Measurements from ENCODE around the gene ARG2. TPM values are rescaled to one million over a fixed set of nuclear protein-coding genes. Genes with fewer than 3 reads are reported as not detected.

The ARG2 gene
- total and polyA plus RNA-seq, 4 donors: 0.08 to 3.1 (median 0.59) TPM

DNA sequence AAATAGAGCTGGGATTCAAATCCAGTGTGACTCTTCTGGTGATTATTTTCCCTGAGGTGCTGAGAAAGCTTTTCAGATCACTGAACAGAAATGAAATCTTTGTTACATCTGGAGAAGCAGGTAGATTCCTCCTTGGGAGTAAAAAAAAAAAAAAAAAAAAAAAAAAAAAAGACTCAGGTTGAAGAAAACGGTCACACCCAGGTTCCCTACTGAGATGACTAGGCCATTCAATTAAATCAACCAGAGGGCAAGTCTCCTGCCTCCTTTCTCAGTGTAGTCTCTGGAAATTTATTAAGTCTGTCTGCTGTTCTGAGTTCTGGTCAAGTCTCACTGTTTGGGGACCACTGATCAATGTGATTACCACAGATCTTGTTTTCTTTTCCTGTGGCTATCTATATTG, 24.0 kb downstream of the ARG2 start:
- DNase-seq (ENCODE audit: low spot score): no peak
- H3K36me3 ChIP-seq (ENCODE audit: control insufficient read depth in 4 of 4, insufficient read depth in 3 of 4, low read depth in 1 of 4, low read length in 3 of 4): peaks cover 2 to 15% (median 12%) of the 10 kb centered on the region in 4 donors
- no peaks in the 10 kb centered on the region for H3K4me1 ChIP-seq (ENCODE audit: control insufficient read depth in 4 of 4, insufficient read depth in 4 of 4, low read length in 3 of 4)
- H3K9me3 ChIP-seq (ENCODE audit: control insufficient read depth in 4 of 4, low read length in 3 of 4): no peaks in the 10 kb centered on the region
- no peak overlapping the region for H3K9ac ChIP-seq (ENCODE audit: low read depth in 1 of 2, low read length in 2 of 2)
- H3K4me3 ChIP-seq (ENCODE audit: low read depth in 1 of 3, low read length in 3 of 3): no peak overlapping the region
- TF ChIP-seq RAD21 (IDR thresholded peaks at IDR 0.05): no peak
- H3K27me3 ChIP-seq (ENCODE audit: control insufficient read depth in 4 of 4, insufficient read depth in 4 of 4, low read length in 3 of 4): no peaks in the 10 kb centered on the region
- WGBS: 72% methylated on average over 1 of the region's 1 CpG
- no peak overlapping the region for H3K27ac ChIP-seq (ENCODE audit: low read depth in 1 of 2, low read length in 2 of 2)

DNA sequence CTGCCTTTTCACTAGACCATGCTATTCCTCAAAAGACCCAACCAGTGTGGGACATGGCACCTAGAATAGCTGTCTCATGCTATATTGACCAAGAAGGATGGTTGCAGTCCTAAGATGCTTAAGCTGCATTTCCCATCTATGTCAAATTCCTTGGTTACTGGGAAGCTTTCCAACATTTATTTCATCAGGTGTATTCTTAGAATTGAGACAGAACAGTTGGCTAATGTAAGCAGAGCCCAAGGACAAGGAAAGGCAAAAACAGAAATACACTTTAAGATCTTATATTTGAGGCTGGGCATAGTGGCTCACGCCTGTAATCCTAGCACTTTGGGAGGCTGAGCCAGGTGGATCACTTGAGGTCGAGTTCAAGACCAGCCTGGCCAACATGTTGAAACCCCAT, 24.7 kb downstream of the ARG2 start:
- TF ChIP-seq FOXA1 (IDR thresholded peaks at IDR 0.05) (no peak), FOXA2 (IDR thresholded peaks at IDR 0.05) (no peak)
- Histone ChIP-seq H3K4me1 (ENCODE audit: control insufficient read depth in 4 of 4, insufficient read depth in 4 of 4, low read length in 3 of 4) (no peaks in the 10 kb centered on the region), H3K36me3 (ENCODE audit: control insufficient read depth in 4 of 4, insufficient read depth in 3 of 4, low read depth in 1 of 4, low read length in 3 of 4) (peaks cover 2 to 22% (median 18%) of the 10 kb centered on the region in 4 donors), H3K9ac (ENCODE audit: low read depth in 1 of 2, low read length in 2 of 2) (no peak overlapping the region), H3K4me3 (ENCODE audit: low read depth in 1 of 3, low read length in 3 of 3) (no peak overlapping the region), H3K27me3 (ENCODE audit: control insufficient read depth in 4 of 4, insufficient read depth in 4 of 4, low read length in 3 of 4) (no peaks in the 10 kb centered on the region), H3K9me3 (ENCODE audit: control insufficient read depth in 4 of 4, low read length in 3 of 4) (no peaks in the 10 kb centered on the region), H3K27ac (ENCODE audit: low read depth in 1 of 2, low read length in 2 of 2) (no peak overlapping the region)
- WGBS: 95% methylated on average over 2 of the region's 2 CpGs
- no peak for DNase-seq (ENCODE audit: low spot score)

GRCh38 chr14:67645414-67645813, 25.7 kb downstream of the ARG2 start:
- Histone ChIP-seq H3K9ac (ENCODE audit: low read depth in 1 of 2, low read length in 2 of 2) (no peak overlapping the region), H3K4me3 (ENCODE audit: low read depth in 1 of 3, low read length in 3 of 3) (no peak overlapping the region), H3K9me3 (ENCODE audit: control insufficient read depth in 4 of 4, low read length in 3 of 4) (no peaks in the 10 kb centered on the region), H3K4me1 (ENCODE audit: control insufficient read depth in 4 of 4, insufficient read depth in 4 of 4, low read length in 3 of 4) (no peaks in the 10 kb centered on the region), H3K27me3 (ENCODE audit: control insufficient read depth in 4 of 4, insufficient read depth in 4 of 4, low read length in 3 of 4) (no peaks in the 10 kb centered on the region), H3K27ac (ENCODE audit: low read depth in 1 of 2, low read length in 2 of 2) (no peak overlapping the region), H3K36me3 (ENCODE audit: control insufficient read depth in 4 of 4, insufficient read depth in 3 of 4, low read depth in 1 of 4, low read length in 3 of 4) (peaks cover 2 to 32% (median 27%) of the 10 kb centered on the region in 4 donors)
- no peak for TF ChIP-seq FOXA1 (IDR thresholded peaks at IDR 0.05)
- no peak for TF ChIP-seq YY1 (IDR thresholded peaks at IDR 0.05)
- no peak for TF ChIP-seq EGR1 (IDR thresholded peaks at IDR 0.05; ENCODE audit: low read depth in 2 of 2)
- no peak for TF ChIP-seq HNF4G (IDR thresholded peaks at IDR 0.05)
- TF ChIP-seq, protein P1, sequence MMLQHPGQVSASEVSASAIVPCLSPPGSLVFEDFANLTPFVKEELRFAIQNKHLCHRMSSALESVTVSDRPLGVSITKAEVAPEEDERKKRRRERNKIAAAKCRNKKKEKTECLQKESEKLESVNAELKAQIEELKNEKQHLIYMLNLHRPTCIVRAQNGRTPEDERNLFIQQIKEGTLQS (IDR thresholded peaks at IDR 0.05): no peak
- no peak for TF ChIP-seq FOXA2 (IDR thresholded peaks at IDR 0.05)
- no peak for TF ChIP-seq HNF4A (conservative IDR thresholded peaks at IDR 0.05)
- DNase-seq (ENCODE audit: low spot score): no peak
- 95% methylated on average over 5 of the region's 5 CpGs for WGBS

- 94% methylated on average over 3 of the region's 3 CpGs for WGBS
- TF ChIP-seq YY1 (IDR thresholded peaks at IDR 0.05) (no peak), GABPA (IDR thresholded peaks at IDR 0.05 in 1 of 2, conservative IDR thresholded peaks at IDR 0.05 in 1 of 2) (no peak), RAD21 (IDR thresholded peaks at IDR 0.05) (no peak), TAF1 (conservative IDR thresholded peaks at IDR 0.05) (no peak), RXRA (IDR thresholded peaks at IDR 0.05) (no peak), SP1 (IDR thresholded peaks at IDR 0.05) (no peak), CTCF (IDR thresholded peaks at IDR 0.05; ENCODE audit: low read depth, low read length, missing input control) (no peak), NR2F2 (IDR thresholded peaks at IDR 0.05) (no peak), EGR1 (IDR thresholded peaks at IDR 0.05; ENCODE audit: low read depth in 2 of 2) (no peak), REST (IDR thresholded peaks at IDR 0.05) (no peak)
- TF ChIP-seq, protein P1 (IDR thresholded peaks at IDR 0.05): no peak
- TF ChIP-seq, protein P2, sequence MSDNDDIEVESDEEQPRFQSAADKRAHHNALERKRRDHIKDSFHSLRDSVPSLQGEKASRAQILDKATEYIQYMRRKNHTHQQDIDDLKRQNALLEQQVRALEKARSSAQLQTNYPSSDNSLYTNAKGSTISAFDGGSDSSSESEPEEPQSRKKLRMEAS (IDR thresholded peaks at IDR 0.05): no peak
- H3K27me3 ChIP-seq (ENCODE audit: control insufficient read depth in 4 of 4, insufficient read depth in 4 of 4, low read length in 3 of 4): no peaks in the 10 kb centered on the region
- H3K36me3 ChIP-seq (ENCODE audit: control insufficient read depth in 4 of 4, insufficient read depth in 3 of 4, low read depth in 1 of 4, low read length in 3 of 4): peaks cover 2 to 39% (median 34%) of the 10 kb centered on the region in 4 donors
- H3K4me3 ChIP-seq (ENCODE audit: low read depth in 1 of 3, low read length in 3 of 3): no peak overlapping the region
- no peak overlapping the region for H3K27ac ChIP-seq (ENCODE audit: low read depth in 1 of 2, low read length in 2 of 2)
- no peaks in the 10 kb centered on the region for H3K9me3 ChIP-seq (ENCODE audit: control insufficient read depth in 4 of 4, low read length in 3 of 4)
- no peak overlapping the region for H3K9ac ChIP-seq (ENCODE audit: low read depth in 1 of 2, low read length in 2 of 2)
- no peaks in the 10 kb centered on the region for H3K4me1 ChIP-seq (ENCODE audit: control insufficient read depth in 4 of 4, insufficient read depth in 4 of 4, low read length in 3 of 4)
- no peak for DNase-seq (ENCODE audit: low spot score)
These were observed 26.4 kb downstream of the ARG2 start for GRCh38 chr14:67646131-67646530.

Measured in liver (tissue), 9 donors.